ENCODE results near the gene CAVIN2.

CAVIN2 gene

GRCh38 chr2:191888400-191889166 is 41.7 kb upstream of the CAVIN2 start:
- no peak for TF ChIP-seq CTCF (conservative IDR thresholded peaks at IDR 0.05)
- H3K27ac ChIP-seq, result no peak overlapping the region

GRCh38 chr2:191885650-191886049 is 38.8 kb upstream of the CAVIN2 start:
- no peak overlapping the region for H3K27ac ChIP-seq
- TF ChIP-seq CTCF (conservative IDR thresholded peaks at IDR 0.05), result no peak

- H3K27ac ChIP-seq, result no peak overlapping the region
Measured at GRCh38 chr2:191885098-191885497, 38.2 kb upstream of the CAVIN2 start.

GRCh38 chr2:191881982-191882816 is 35.3 kb upstream of the CAVIN2 start:
- TF ChIP-seq CTCF (conservative IDR thresholded peaks at IDR 0.05), result no peak
- no peak overlapping the region for H3K27ac ChIP-seq

More at GRCh38 chr2:191885098-191885497, 38.2 kb upstream of the CAVIN2 start:
- TF ChIP-seq CTCF (conservative IDR thresholded peaks at IDR 0.05), result no peak

- no peak for TF ChIP-seq CTCF (conservative IDR thresholded peaks at IDR 0.05)
- no peak overlapping the region for H3K27ac ChIP-seq
Measured at GRCh38 chr2:191878548-191879279, 31.8 kb upstream of the CAVIN2 start.

- TF ChIP-seq CTCF (conservative IDR thresholded peaks at IDR 0.05), result no peak
- no peak overlapping the region for H3K27ac ChIP-seq
Measured at GRCh38 chr2:191877875-191878274, 31.0 kb upstream of the CAVIN2 start.

GRCh38 chr2:191875859-191876258 is 29.0 kb upstream of the CAVIN2 start:
- TF ChIP-seq CTCF (conservative IDR thresholded peaks at IDR 0.05), result no peak

More at GRCh38 chr2:191875859-191876258, 29.0 kb upstream of the CAVIN2 start:
- H3K27ac ChIP-seq, result no peak overlapping the region
